HG02981 (cell line): ENCODE data around the gene OTOA.
A peak's percentile ranks its signal among the peaks of the same experiment; 100 is the strongest.
"Not testable (repeated sequence)": the region's sequence is repeated elsewhere in the genome, so short reads cannot be mapped to it uniquely, and the experiment has no call there.

Source experiments
- ATAC-seq: cut with Tn5 transposase; IDR thresholded peaks from one replicate; pipeline ENCODE4 v1.9.1; 2021; ENCODE audit warnings: mild to moderate bottlenecking, moderate library complexity; ENCODE audit not compliant: unreplicated experiment

OTOA gene

DNA sequence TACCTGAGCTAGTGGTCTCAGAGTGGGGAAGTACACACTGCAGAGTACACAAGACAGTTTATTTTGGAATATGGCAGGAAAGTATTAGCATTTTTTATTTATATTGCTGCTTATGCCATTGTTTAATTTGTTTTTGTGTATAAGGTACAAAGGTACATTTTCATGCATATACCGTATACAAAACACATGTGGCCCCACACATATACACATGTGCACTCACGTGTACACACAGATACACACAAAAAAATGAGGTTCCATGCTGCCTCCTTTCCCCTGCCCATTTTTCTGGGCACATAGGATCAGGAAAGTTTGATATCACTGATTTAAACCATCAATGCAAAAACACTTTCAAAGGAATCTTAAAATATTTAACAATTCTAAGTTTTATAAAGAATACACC, 24.3 kb upstream of the OTOA start:
- no peak for ATAC-seq

- ATAC-seq = no peak
Observed at GRCh38 chr16:21641916-21642315, 21.9 kb upstream of the OTOA start.

DNA sequence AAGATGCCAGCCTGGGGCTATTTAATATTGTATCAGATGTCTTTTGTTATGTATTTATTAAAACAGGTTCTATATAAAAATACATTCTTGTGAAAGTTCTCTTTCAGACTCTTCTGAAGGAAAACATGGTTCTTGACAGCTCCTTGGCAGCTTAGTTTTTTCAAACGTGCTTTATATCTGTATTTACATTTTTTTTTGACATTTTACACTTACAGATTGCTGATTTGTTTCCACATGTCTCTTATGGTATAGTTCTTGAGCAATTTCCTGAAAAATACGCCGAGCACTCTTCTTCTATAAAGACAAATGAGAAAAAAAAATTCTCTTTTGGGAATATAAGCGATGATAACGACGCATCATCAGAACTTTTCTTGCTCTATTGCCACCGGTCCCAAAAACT, 20.9 kb upstream of the OTOA start:
- ATAC-seq = no peak

DNA sequence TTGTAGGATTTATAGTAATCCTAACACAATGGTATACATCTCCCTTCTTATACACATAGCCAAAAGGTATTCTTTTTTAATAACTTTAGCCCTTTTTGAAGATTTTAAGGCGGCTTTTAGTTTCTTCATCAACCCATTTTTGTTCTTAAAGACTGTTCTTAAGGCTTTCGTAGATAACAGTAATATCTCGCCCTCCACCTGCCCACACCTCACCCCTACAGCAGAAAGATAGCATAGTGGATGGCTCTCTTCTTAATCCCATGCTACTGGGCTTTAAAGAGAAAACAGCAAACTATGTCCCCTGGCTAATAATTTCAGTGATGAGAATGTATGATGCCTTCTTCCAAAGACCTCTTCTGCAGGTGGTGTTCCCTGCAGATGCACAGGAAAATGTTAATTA, 20.0 kb upstream of the OTOA start:
- no peak for ATAC-seq

DNA sequence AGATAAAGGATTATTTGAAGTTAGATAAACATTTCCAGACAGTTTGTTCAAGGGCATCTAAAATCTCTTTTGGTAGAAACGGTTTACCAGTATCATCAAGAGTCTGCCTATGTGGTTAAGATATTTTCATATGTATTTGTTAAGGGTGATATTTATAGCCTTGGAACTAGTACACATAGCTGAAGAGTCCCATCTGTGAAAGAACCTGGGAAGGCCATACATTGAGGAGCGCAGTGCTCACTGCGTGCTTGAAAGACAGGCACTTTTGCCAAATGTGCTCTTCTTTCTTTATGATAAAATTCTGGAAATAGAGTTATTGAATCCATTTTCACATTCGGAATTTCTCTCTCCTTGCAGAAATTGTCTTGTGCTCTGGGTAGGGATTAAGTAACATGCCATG, 19.1 kb upstream of the OTOA start:
- no peak for ATAC-seq

DNA sequence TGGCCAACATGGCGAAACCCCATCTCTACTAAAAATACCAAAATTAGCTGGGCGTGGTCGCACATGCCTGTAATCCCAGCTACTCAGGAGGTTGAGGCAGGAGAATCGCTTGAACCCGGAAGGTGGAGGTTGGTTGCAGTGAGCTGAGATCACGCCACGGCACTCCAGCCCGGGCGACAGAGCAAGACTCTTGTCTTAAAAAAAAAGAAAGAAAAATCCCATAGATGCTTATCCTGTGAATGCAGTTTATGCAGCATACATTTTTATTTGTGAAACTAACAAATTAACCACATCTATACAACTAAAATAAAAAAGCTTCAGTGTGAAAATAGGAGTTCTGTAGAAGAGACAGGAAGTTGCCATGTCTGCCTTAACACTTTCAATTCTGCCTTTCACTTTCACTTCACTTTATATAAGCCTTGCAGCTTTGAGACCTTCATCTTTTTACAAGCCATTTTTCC, 18.5 kb upstream of the OTOA start:
- ATAC-seq = no peak

GRCh38 chr16:21646091-21646490, 17.7 kb upstream of the OTOA start:
- no peak for ATAC-seq

- ATAC-seq = peak; percentile 91
Observed at GRCh38 chr16:21646721-21647561, 16.8 kb upstream of the OTOA start.

DNA sequence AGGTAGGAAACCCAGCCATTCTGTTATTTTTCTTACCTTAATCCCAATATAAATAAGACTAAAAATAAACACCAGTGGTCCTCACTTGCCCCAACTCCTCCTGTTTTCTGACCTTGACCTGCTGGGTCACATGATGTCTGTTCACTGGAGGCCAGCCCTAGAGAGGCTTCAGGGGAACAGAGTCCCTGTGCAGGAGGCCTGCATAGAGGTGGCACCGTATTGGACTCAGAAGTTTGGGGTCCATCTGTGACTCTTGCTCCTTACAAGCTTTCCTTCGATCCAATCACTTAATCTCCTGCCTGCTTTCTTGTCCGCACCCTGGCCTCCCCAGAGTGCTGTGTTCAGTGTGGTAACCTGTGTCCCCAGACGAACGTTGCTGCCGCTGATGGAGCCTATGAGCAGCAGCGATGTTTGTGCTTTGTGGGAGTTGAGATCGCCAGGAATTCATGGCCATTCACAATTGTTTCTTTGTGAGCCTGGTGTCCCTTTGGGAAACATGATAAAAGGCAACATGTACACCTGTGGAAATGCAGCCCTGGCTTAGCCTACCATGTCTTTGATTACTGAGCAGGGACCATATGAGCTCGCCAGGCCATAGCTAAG, 16.1 kb upstream of the OTOA start:
- no peak for ATAC-seq

DNA sequence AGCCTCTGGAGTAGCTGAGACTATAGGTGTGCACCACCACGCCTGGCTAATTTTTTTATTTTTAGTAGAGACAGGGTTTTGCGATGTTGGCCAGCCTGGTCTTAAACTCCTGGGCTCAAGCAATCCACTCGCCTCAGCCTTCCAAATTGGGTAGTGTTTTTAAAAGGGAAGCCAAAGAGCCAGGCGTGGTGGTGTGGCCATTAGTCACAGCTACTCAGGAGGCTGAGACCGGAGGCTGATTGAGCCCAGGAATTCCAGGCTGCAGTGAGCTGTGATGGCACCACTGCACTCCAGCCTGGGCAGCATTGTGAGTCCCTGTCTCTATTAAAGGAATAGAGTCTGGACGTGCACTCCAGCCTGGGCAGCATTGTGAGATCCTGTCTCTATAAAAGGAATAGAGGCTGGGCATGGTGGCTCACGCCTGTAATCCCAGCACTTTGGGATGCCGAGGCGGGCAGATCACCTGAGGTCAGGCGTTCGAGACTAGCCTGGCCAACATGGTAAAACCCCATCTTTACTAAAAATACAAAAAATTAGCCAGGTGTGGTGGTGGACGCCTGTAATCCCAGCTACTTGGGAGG, 13.9 kb upstream of the OTOA start:
- ATAC-seq = not testable (repeated sequence)

- ATAC-seq = no peak
Observed at GRCh38 chr16:21650521-21650920, 13.2 kb upstream of the OTOA start.

DNA sequence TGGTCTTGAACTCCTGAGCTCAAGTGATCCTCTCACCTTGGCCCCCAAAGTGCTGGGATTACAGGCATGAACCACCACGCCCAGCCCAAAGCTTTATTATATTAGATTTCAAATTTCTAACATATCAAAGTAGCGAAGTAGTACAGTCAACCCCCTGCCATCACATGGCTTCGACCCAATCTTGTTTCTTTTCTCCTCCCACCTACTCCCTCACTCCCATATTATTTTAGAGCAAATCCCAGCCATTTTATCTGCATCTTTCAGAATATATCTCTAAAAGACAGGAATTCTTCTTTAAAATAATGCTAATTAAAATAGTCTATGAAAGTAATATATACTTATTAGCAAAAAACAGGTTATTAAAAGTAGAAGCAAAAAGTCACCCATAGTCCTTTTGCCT, 12.3 kb upstream of the OTOA start:
- no peak for ATAC-seq

GRCh38 chr16:21652453-21652852, 11.3 kb upstream of the OTOA start, which contains the start of gene IGSF6:
Gene IGSF6 (minus strand): TSS chr16:21652608. CDS start chr16:21652598, 10 bp downstream.
- ATAC-seq = no peak

- no peak for ATAC-seq
Observed at GRCh38 chr16:21653571-21653970, 10.2 kb upstream of the OTOA start.

GRCh38 chr16:21654466-21654865, 9.3 kb upstream of the OTOA start:
- ATAC-seq = no peak

GRCh38 chr16:21654881-21655280, 8.9 kb upstream of the OTOA start:
- no peak for ATAC-seq

GRCh38 chr16:21656795-21657768, 6.7 kb upstream of the OTOA start:
- no peak for ATAC-seq

DNA sequence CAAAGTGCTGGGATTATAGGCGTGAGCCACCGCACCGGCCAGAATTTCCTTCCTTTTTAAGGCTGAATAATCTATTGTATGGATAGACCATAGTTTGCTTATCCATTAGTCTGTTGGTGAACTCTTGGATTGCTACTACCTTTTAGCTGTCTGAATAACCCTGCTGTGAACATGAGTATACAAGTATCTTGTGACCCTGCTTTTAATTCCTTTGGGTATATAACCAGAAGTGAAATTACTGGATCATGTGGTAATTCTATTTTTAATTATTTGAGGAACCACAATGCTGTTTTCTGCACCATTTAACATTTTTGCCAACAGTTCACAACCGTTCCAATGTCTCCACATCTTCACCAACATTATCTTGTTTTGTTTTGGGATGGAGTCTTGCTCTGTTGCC, 4.6 kb upstream of the OTOA start:
- no peak for ATAC-seq

DNA sequence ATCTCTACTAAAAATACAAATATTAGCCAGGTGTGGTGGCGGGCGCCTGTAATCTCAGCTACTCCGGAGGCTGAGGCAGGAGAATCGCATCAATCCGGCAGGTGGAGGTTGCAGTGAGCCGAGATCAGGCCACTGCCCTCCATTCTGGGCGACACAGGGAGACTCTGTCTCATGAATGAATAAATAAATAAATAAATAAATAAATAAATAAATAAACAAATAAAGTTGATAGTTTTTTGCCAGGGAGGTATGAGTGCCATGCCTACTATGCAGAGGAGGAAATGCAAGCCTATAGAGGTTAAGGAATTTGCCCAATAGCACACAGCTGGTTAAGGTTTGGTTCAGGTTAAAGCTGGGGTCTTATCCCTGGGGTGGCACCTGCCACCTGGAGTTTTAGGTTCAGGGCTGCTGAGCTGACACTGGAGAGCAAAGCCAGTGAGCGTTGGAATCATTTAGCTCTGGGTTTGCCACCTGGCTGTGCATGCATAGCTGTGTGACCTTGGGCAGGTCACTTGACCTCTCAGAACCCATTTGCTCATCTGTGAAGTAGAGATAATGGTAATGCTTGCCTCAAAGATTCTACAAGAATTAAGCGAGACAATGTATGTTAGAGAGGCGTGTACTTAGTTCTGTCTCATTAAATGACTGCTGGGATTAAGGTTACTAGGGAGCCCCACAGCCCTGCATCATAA, 1.2 kb downstream of the OTOA start:
- ATAC-seq = no peak

DNA sequence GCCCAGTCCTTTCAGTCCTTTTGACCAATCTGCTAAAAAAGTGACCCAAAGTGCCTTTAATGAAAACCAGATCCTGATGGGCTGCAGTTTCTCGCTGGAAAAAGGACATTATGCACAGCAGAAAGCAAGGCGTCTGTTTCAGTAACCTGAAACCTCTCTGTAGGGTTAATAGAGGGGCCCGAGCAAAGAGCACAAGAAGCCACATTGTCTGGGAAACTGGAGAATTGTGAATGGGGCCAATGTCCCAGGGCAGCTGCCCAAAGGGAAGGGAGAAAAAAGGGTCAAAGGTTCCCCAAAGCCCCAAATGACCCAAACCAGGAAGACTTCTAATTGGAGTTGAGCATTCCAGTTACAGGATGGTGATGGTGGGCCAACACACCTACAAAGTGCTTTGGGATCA, 3.0 kb downstream of the OTOA start:
- no peak for ATAC-seq
